ENCODE measurements around the gene SEPTIN10.

DNA sequence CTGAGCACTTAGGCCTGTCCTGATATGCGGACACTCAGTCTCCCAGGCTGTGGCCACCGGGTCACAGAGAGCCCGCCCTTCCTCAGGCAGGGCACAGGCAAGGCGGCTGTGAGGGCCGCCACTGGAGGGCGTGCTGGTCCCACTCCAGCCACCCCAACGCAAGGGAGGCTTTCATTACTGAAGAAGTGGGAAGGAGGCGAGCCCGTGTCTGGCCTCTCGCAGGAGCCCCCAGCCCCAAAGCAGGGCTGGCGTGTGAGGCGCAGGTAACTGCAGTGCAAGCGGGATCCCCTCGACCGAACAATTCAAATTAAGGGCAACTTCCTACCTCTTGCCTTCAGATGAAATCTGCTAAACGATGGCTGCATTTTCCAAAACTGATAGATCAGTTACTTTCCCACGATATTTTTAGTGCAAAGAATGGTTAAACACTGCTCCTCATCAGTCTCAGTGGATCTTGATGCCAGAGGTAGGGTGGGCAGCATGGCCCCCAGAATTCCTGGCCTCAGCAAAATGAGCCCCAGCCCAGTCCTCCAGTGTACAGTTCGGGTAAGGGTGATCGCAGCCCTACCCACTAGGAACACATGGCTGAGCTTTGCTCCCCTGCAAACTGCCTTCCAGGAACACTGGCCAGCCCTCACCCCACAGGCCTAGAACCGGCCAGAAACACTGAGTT is 97.2 kb downstream of the SEPTIN10 start:
- TF ChIP-seq EZH2 (IDR thresholded peaks at IDR 0.05; ENCODE audit: low read depth, low read length, severe bottlenecking), result no peak
- no peak for TF ChIP-seq RBBP5 (IDR thresholded peaks at IDR 0.05; ENCODE audit: borderline replicate concordance, low read depth, low read length)
- no peak for TF ChIP-seq YY1 (IDR thresholded peaks at IDR 0.05; ENCODE audit: low read depth, low read length)
- TF ChIP-seq TEAD4 (IDR thresholded peaks at IDR 0.05; ENCODE audit: low read depth, low read length), result peak; percentile 37; the same call in 1 of the 2 replicates
- TF ChIP-seq, protein P1, sequence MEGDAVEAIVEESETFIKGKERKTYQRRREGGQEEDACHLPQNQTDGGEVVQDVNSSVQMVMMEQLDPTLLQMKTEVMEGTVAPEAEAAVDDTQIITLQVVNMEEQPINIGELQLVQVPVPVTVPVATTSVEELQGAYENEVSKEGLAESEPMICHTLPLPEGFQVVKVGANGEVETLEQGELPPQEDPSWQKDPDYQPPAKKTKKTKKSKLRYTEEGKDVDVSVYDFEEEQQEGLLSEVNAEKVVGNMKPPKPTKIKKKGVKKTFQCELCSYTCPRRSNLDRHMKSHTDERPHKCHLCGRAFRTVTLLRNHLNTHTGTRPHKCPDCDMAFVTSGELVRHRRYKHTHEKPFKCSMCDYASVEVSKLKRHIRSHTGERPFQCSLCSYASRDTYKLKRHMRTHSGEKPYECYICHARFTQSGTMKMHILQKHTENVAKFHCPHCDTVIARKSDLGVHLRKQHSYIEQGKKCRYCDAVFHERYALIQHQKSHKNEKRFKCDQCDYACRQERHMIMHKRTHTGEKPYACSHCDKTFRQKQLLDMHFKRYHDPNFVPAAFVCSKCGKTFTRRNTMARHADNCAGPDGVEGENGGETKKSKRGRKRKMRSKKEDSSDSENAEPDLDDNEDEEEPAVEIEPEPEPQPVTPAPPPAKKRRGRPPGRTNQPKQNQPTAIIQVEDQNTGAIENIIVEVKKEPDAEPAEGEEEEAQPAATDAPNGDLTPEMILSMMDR (IDR thresholded peaks at IDR 0.05; ENCODE audit: control extremely low read depth in 1 of 3, insufficient read depth in 1 of 3, low read depth in 1 of 3, low read length in 3 of 3), result peak; percentile 90 to 97 (median 95)
- no peak for TF ChIP-seq SP1 (IDR thresholded peaks at IDR 0.05; ENCODE audit: low read depth, low read length)
- TF ChIP-seq CHD1 (IDR thresholded peaks at IDR 0.05; ENCODE audit: low read depth, low read length), result no peak
- TF ChIP-seq, protein P2, sequence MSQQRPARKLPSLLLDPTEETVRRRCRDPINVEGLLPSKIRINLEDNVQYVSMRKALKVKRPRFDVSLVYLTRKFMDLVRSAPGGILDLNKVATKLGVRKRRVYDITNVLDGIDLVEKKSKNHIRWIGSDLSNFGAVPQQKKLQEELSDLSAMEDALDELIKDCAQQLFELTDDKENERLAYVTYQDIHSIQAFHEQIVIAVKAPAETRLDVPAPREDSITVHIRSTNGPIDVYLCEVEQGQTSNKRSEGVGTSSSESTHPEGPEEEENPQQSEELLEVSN (IDR thresholded peaks at IDR 0.05), result 0 out of 2 replicates have a peak, but pooled peaks have one; percentile 37
- no peak for TF ChIP-seq CBX5 (IDR thresholded peaks at IDR 0.05; ENCODE audit: low read depth, low read length)
- TF ChIP-seq CEBPB (IDR thresholded peaks at IDR 0.05; ENCODE audit: low read depth, low read length), result no peak
- no peak for TF ChIP-seq TAF1 (IDR thresholded peaks at IDR 0.05; ENCODE audit: low read depth, low read length)
- TF ChIP-seq CREB1 (IDR thresholded peaks at IDR 0.05), result 0 out of 2 replicates have a peak, but pooled peaks have one; percentile 29

Data from H1 (cell line).